ENCODE data around the gene COL1A1. TPM values are rescaled to one million over a fixed set of nuclear protein-coding genes. Genes with fewer than 3 reads are reported as not detected.
A peak's percentile ranks its signal among the peaks of the same experiment; 100 is the strongest.

Gene COL1A1
- total and polyA plus RNA-seq, 8 donors, result 9.0 to 875 (median 20.9) TPM

DNA sequence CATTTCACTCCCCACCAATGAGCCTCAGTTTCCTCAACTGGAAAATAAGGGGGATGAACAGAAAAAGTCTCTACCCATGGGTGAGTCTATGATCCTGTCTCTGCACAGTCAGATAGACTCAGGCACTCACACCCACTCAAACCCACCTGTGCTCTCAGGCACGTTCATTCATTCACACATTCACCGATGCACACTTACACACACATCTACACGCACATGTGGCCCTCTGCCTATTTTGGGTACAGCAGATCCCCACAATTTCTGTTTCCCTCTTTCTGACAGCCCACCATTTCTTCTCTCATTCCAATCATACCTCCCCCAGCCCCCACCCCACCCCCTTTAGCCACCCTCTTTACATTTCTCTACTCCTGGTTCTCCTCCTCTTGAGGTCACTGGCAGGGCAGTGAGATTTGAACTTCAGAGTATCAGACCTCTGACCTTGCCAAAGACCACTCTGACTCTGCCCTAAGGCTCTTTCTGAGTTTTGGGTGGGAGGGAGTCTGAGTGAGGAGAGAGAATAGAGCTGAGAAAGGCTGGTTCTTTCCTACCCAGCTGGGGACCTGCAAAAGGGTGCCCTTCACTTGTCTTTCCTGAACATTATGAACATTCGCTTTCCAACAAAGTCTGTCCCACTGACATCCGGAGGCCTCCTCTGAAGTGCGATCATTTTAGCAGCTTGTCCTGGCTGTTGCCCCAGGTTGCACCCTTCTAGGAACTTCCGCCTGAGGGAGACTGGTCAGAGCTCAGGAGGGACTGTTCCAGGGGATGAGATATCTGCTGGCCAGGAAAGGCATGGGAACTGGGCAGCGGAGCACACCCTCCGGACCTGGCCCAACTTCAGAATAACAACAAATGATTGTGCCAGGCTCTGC is 10.1 kb upstream of the COL1A1 start:
- H3K4me1 ChIP-seq, result no peaks in the 10 kb centered on the region
- H3K36me3 ChIP-seq, result no peaks in the 10 kb centered on the region
- H3K4me3 ChIP-seq, result no peak overlapping the region
- no peaks in the 10 kb centered on the region for H3K27me3 ChIP-seq
- H3K9me3 ChIP-seq, result no peaks in the 10 kb centered on the region
- H3K27ac ChIP-seq, result no peak overlapping the region
- ATAC-seq (no peak), DNase-seq (no peak), FAIRE-seq (no peak)
- TF ChIP-seq, protein P1, sequence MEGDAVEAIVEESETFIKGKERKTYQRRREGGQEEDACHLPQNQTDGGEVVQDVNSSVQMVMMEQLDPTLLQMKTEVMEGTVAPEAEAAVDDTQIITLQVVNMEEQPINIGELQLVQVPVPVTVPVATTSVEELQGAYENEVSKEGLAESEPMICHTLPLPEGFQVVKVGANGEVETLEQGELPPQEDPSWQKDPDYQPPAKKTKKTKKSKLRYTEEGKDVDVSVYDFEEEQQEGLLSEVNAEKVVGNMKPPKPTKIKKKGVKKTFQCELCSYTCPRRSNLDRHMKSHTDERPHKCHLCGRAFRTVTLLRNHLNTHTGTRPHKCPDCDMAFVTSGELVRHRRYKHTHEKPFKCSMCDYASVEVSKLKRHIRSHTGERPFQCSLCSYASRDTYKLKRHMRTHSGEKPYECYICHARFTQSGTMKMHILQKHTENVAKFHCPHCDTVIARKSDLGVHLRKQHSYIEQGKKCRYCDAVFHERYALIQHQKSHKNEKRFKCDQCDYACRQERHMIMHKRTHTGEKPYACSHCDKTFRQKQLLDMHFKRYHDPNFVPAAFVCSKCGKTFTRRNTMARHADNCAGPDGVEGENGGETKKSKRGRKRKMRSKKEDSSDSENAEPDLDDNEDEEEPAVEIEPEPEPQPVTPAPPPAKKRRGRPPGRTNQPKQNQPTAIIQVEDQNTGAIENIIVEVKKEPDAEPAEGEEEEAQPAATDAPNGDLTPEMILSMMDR (IDR thresholded peaks at IDR 0.05), result no peak
- 61 to 65% methylated on average over 9 of the region's 9 CpGs for WGBS, 2 donors
- intact Hi-C loops (cut with DNase I), result loop anchor here in 1 of 3 donors (10.0 kb wide), 1 partner anchor 63 kb away; the partner anchor contains the start of gene TMEM92

GRCh38 chr17:50210240-50211225 is 9.1 kb upstream of the COL1A1 start:
- Histone ChIP-seq H3K36me3 (no peaks in the 10 kb centered on the region), H3K27me3 (no peaks in the 10 kb centered on the region), H3K9me3 (no peaks in the 10 kb centered on the region), H3K4me3 (no peak overlapping the region), H3K4me1 (no peaks in the 10 kb centered on the region), H3K27ac (peak overlapping the region in 2 of 4 donors; percentile 28 to 55)
- WGBS, 2 donors, result 47 to 48% methylated on average over 25 to 26 of the region's 26 CpGs
- intact Hi-C loops (cut with DNase I), result loop anchor here in 1 of 3 donors (10.0 kb wide), 1 partner anchor 64 kb away; the partner anchor contains the start of gene TMEM92
- TF ChIP-seq, protein P1 (IDR thresholded peaks at IDR 0.05), result no peak
- DNase-seq, result peak in 2 of 6 donors; percentile 13 to 28
- no peak for FAIRE-seq
- ATAC-seq, result peak in 3 of 4 donors; percentile 52 to 67 (median 60)

- H3K27ac ChIP-seq, result peak overlapping the region in 2 of 4 donors; percentile 28 to 55
- TF ChIP-seq, protein P1 (IDR thresholded peaks at IDR 0.05), result no peak
- H3K9me3 ChIP-seq, result no peaks in the 10 kb centered on the region
- no peak overlapping the region for H3K4me3 ChIP-seq
- no peaks in the 10 kb centered on the region for H3K4me1 ChIP-seq
- FAIRE-seq (no peak), DNase-seq (peak in 5 of 6 donors; percentile 32 to 73 (median 54)), ATAC-seq (peak in 3 of 4 donors; percentile 70 to 74 (median 71))
- intact Hi-C loops (cut with DNase I), result loop anchor here in 1 of 3 donors (10.0 kb wide), 1 partner anchor 65 kb away; the partner anchor contains the start of gene TMEM92
- 66 to 69% methylated on average over 16 of the region's 16 CpGs for WGBS, 2 donors
- H3K36me3 ChIP-seq, result no peaks in the 10 kb centered on the region
- no peaks in the 10 kb centered on the region for H3K27me3 ChIP-seq
Observed at GRCh38 chr17:50209472-50210239, 8.2 kb upstream of the COL1A1 start.

- ATAC-seq, result no peak
Observed at GRCh38 chr17:50209133-50209471, 7.7 kb upstream of the COL1A1 start.

More at GRCh38 chr17:50209133-50209471, 7.7 kb upstream of the COL1A1 start:
- Histone ChIP-seq H3K4me3 (no peak overlapping the region), H3K4me1 (no peaks in the 10 kb centered on the region), H3K36me3 (no peaks in the 10 kb centered on the region), H3K27me3 (no peaks in the 10 kb centered on the region), H3K27ac (no peak overlapping the region), H3K9me3 (no peaks in the 10 kb centered on the region)
- no peak for FAIRE-seq
- TF ChIP-seq, protein P1 (IDR thresholded peaks at IDR 0.05), result no peak
- 86 to 87% methylated on average over 6 of the region's 6 CpGs for WGBS, 2 donors
- intact Hi-C loops (cut with DNase I), result no loop called here
- no peak for DNase-seq

Data from pancreas (tissue), 10 donors.